Inflammatory macrophage treated with lipopolysaccharide for 4 hours (primary cell): Measurements from ENCODE around the gene NRF1.
"Not testable (repeated sequence)": the region's sequence is repeated elsewhere in the genome, so short reads cannot be mapped to it uniquely, and the experiment has no call there.

Experiments
- DNase-seq: peaks from one replicate; pipeline ENCODE4 v3.0.0-alpha.2; 2020

NRF1 gene

DNA sequence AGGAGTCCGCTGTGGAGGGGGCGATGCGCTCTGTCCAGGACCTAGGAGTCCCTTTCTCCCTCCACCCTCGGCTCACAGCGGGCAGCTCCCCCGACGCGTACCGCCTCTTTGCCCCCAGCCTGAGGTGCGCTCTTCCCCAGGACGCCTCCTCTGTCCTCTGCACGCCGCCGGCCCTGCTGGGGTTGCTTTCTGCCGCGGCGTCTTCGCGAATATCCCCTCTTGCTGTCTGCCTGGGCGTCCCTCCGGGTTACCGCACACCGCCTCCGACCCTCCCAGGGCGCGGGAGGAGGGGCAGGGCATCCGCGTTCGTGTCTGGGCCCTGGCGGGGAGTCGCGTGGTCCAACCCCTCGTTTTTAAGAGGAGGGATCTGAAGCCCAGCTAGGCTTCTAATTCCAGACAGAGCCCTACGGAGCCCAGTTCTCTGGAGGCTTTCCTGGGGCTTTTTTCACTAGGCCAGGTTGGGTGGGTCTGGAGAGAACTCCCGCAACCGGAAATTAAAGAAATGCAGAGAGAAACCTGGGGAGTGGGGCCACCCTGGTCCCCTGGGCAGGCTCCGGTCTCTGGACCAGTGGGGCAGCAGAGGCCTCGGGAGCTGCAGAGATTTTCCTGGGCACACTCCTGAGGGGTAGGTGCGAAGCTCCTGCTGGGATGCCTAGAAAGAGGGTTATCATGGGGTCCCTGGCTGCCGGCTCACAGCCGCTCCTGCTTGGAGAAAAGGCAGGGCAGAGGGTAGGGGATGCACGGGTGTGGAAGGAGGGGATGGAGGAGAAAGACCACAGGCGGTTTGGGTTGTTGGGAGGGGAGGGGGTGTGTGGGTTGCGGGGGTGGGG lies 174.4 kb downstream of the NRF1 start:
- DNase-seq: no peak

GRCh38 chr7:129786825-129787563 lies 175.5 kb downstream of the NRF1 start:
- DNase-seq: no peak

DNA sequence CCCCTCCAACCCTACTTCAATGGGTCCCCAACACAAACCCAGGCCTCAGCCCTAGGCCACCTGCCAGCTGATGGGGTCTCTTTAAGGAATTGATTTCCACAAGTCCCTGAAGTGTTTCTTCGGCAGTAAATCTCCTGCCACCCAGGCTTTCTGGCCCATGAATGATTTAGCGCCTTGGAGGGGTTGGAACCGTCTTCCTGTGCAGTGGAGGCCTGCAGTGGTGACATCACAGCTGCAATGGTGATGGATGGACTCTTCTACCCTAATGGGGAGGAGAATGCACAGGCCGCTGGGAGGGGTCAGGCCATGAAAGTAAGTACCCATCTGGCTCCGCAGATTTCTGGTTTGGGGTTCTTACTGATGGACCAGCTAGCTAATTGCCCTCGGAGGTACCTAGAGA lies 177.5 kb downstream of the NRF1 start:
- DNase-seq: no peak

DNA sequence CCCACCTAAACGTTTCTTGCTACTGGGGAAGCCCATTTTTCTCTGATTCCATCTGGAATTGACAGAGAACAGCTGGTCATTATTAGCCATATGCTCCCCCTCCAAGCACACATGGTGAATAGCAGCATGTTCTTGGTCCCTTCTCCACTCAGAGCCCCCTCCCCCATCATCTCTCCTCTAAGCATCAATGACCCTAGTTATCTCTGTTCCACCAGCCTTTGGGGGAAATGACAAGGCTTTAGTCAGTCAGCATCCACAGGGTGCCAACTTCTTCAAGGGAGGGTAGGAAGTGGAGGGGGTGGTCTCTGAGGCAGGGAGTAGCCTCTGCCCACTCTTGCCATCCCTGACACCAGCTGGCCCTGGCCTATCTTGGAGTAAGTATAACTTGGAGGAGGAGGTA lies 178.1 kb downstream of the NRF1 start:
- no peak for DNase-seq

GRCh38 chr7:129790136-129790535 lies 178.6 kb downstream of the NRF1 start:
- no peak for DNase-seq

GRCh38 chr7:129792721-129793120 lies 181.2 kb downstream of the NRF1 start:
- DNase-seq: no peak

DNA sequence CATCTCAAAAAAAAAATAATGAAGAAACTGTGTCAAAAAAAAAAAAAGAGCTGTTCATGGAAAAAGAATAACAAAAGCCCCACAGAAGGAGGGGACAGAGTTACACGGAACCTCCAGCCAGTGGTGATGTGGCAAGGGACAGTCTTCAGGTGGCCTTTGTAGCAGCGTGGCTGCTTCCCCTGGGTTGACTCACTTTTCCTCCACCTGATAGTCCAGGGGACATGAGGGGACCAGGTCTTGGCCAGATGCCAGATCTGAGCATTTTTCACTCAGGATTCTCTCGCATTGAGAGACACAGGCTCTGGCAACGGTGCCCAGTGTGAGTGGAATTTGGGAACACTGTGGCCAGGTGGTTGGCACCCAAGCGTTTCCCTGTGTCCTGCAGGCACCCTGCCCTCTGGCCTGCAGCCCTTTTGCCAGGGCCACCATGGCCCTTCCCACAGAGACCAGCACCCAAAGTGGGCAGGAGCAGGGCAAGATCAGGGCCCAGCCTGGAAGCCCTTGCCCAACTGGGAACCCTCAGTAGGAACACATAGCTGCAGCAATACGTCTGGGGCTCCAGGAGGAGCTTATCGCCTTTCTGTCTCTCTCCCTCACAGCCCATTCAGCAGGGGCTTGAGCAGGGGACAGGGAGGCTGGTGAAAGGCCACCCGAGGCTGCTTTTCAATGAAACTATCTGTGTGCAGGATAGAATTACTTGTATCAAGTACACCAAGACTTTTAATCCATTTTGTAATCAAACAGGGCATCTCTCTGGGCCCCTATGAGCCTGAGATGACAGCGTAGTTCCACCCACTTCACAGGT lies 182.2 kb downstream of the NRF1 start:
- DNase-seq: no peak

- DNase-seq: not testable (repeated sequence)
Observed at GRCh38 chr7:129794461-129794860, 182.9 kb downstream of the NRF1 start.

GRCh38 chr7:129796186-129796775 lies 184.8 kb downstream of the NRF1 start:
- DNase-seq: no peak

DNA sequence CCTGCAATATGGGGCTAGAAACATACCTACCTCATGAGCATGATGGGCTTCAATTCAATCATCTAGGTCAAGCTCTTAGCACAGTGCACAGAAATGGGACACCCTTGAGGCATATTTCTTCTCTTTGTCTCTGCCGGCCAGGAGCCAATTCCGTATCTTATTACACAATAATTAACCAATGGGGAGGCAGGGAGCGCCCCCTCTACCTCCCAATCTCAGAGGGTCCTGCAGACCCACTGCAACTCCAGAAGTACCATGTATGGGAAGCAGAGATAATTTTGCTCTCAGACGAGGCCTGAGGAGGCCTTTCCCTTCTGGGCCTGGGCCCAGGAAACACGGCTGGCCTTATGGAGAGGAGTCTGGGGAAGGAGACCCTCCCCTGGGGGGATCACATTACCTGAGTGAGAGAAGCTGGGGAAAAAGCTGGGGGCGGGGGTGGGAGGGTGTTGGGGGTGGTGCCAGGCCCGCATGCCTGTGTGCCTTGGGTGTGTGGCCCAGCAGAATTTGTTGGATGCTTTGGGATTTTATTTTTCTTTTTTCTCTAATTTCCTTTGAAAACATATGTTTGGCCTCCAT lies 185.8 kb downstream of the NRF1 start:
- no peak for DNase-seq

GRCh38 chr7:129798616-129799349 lies 187.3 kb downstream of the NRF1 start:
- no peak for DNase-seq

DNA sequence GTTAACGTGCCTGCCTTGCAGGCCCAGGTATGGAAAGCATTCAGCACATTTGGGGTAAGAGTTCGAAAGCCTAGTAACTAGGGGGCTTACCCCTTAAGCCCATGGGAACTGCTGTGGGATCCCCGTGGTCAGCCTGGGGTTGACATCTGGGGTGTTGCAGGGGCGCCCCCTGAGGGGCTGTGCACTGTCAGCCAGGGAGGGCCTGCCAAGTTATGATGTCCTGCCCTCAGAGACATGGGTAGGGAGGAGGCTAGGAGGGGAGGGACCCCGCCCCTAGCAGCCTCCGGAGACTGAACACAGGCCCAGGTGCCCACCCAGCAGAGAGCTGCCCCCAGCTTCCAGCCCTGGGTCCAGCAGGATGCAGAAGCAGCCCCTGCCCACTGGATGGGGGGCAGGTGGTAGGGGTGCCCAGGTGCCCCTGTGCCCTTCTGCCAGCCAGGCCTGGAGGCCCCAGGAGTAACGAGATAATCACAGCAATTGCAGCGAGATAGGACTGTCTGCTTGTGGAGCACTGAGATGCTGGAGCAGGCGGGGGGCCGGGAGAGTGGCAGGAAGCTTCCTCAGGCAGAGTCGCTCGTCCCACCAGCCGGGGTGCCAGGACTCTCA lies 187.9 kb downstream of the NRF1 start:
- no peak for DNase-seq

- DNase-seq: no peak
Observed at GRCh38 chr7:129800901-129801300, 189.4 kb downstream of the NRF1 start.

DNA sequence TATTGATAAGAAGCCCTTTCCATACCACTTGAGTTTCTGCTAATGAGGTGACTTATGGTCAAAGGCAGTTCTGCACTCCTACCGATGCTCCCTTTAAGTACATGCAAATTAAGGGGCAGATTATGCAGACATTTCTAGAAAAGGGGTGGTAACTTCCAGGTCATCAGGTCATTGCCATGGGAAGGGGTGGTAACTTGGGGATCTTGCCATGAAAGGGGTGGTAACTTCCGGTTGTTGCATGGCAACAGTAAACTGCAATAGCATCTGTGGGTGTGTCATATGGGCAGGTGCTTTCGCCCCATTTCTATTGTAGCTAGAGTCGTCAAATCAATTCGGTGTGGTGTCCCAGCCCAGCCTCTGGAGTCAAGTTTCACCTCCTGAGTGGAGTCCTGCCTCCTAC lies 190.4 kb downstream of the NRF1 start:
- no peak for DNase-seq

- DNase-seq: no peak
Observed at GRCh38 chr7:129803546-129804081, 192.1 kb downstream of the NRF1 start.

- no peak for DNase-seq
Observed at GRCh38 chr7:129804111-129804889, 192.8 kb downstream of the NRF1 start.

GRCh38 chr7:129804890-129805719 lies 193.6 kb downstream of the NRF1 start:
- DNase-seq: no peak
